ENCODE measurements around the gene GASK1A.
"Not testable (repeated sequence)": the region's sequence is repeated elsewhere in the genome, so short reads cannot be mapped to it uniquely, and the experiment has no call there.

GASK1A gene

GRCh38 chr3:43041517-43041916, 62.4 kb downstream of the GASK1A start:
- no peak for TF ChIP-seq ZNF274 (IDR thresholded peaks at IDR 0.05; ENCODE audit: low read depth, low read length)
- H3K4me3 ChIP-seq (ENCODE audit: low read length), result no peak overlapping the region

GRCh38 chr3:43043071-43043766, 64.1 kb downstream of the GASK1A start:
- TF ChIP-seq ZNF274 (IDR thresholded peaks at IDR 0.05; ENCODE audit: low read depth, low read length), result no peak
- no peak overlapping the region for H3K4me3 ChIP-seq (ENCODE audit: low read length)

- no peak overlapping the region for H3K4me3 ChIP-seq (ENCODE audit: low read length)
- TF ChIP-seq ZNF274 (IDR thresholded peaks at IDR 0.05; ENCODE audit: low read depth, low read length), result no peak
Observed at GRCh38 chr3:43043793-43044192, 64.7 kb downstream of the GASK1A start.

DNA sequence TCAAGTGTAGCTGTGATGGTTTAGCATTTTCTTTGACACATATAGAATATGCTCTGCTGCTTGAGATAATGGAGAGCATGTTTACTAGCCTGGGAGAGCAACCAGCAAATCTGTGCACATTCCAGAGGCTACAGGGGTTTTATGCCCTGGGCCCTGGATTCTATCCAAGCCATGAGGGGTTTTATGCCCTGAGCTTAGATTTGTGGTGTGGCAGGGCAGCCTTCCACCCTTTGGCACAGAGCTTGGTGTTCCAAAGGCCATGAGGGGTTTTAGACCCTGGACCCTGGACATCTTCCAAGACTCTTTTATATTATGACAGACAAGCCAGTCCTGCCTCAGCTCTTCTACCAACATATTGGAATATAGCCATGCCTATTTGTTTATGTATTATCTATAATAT, 66.0 kb downstream of the GASK1A start:
- H3K4me3 ChIP-seq (ENCODE audit: low read length), result not testable (repeated sequence)

DNA sequence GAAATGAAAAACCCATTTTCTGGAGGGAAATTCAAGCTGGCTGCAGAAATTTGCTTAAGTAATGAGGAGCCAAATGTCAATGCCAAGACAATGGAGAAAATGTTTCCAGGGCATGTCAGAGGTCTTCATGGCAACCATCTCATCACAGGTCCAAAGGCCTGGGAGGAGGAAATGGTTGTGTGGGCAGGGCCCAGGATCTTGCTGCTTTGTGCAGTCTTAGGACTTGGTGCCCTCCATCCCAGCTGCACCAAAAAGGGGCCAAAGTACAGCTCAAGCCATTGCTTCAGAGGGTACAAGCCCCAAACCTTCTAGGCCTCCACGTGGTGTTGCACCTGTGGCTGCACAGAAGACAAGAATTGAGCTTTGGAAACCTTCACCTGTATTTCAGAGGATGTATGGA, 67.5 kb downstream of the GASK1A start:
- no peak for TF ChIP-seq ZNF274 (IDR thresholded peaks at IDR 0.05; ENCODE audit: low read depth, low read length)
- no peak overlapping the region for H3K4me3 ChIP-seq (ENCODE audit: low read length)

GRCh38 chr3:43048470-43048869, 69.4 kb downstream of the GASK1A start:
- no peak for TF ChIP-seq ZNF274 (IDR thresholded peaks at IDR 0.05; ENCODE audit: low read depth, low read length)
- H3K4me3 ChIP-seq (ENCODE audit: low read length), result no peak overlapping the region

GRCh38 chr3:43053291-43053690, 74.2 kb downstream of the GASK1A start:
- no peak overlapping the region for H3K4me3 ChIP-seq (ENCODE audit: low read length)
- TF ChIP-seq ZNF274 (IDR thresholded peaks at IDR 0.05; ENCODE audit: low read depth, low read length), result no peak

DNA sequence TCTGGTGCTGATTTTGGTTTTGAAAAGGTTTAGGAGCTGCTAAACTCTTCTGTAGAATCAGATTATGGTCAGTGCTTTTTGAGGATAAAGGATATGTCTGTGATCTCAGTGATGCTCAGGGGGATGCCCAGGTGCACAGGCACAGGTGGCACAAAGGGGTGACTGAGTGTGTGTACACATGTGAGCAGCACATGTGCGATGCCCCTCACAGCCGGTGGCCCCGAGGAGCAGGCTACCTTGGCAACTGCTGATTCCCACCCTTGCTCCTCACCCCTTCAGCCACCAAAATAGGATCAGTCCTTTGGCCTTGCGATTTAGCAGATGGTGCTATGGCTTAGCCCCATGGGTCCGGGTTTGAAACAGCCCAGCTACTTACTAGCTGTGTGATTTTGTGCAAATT, 75.6 kb downstream of the GASK1A start:
- no peak for TF ChIP-seq ZNF274 (IDR thresholded peaks at IDR 0.05; ENCODE audit: low read depth, low read length)
- no peak overlapping the region for H3K4me3 ChIP-seq (ENCODE audit: low read length)

DNA sequence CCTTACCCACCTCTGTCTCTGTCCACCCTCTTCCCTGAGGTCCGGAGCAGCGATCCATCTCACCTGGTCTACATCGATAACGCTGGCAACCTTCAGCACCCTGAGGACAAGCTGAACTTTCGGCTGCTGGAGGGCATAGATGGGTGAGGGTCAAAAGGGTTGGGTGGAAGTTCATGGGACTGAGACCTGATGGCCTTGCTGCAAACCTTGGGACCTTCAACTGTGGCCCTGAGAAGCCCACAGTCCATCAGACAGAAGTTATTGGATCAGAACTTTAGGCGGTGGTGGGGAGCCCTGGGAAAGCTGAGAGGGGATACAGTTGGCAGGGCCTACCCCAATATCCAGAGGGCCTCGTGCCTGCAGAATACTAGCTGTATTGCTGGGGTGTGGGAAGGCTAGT, 76.3 kb downstream of the GASK1A start:
- no peak overlapping the region for H3K4me3 ChIP-seq (ENCODE audit: low read length)
- TF ChIP-seq ZNF274 (IDR thresholded peaks at IDR 0.05; ENCODE audit: low read depth, low read length), result no peak

DNA sequence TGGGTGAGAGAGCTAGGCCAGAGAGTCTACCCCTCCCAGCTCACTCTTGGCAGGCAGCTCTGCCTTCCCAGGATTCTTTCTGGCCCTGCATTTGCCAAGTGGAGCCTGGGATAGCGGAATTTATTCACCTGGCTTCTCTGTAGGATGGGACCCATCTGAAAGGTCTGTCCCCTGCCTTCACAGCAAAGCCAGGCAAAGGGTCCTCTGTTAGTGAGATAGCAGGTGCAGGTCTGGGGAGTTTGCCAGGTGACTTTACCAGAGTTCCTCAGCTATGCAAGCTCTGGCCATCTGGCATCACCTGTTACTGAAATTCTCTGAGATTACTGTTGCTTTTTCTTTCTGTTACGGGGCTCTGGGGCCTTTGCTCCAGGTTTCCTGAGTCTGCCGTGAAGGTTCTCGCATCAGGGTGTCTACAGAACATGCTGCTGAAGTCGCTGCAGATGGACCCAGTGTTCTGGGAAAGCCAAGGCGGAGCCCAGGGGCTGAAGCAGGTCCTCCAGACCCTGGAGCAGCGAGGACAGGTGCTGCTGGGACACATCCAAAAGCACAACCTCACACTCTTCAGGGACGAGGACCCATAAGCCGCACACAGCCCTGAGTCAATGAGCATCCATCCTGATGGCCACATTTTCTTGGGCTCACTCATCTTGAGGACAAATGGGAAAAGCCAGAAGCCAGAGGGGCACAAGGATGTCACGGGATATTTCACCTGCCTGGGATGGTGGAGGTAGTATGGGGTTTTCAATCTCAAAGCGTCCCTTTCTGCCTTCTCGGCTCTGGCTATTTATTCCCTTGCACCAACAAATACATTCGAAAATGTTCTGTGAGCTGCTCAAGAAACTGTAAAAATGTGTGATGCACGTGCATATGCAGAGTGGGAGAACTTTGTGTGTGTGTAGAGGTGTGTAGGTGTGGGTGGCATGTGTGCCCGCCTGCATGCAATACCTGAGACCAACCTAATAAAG, 77.0 kb downstream of the GASK1A start:
- no peak overlapping the region for H3K4me3 ChIP-seq (ENCODE audit: low read length)
- TF ChIP-seq ZNF274 (IDR thresholded peaks at IDR 0.05; ENCODE audit: low read depth, low read length), result no peak

GRCh38 chr3:43059456-43059855, 80.3 kb downstream of the GASK1A start:
- H3K4me3 ChIP-seq (ENCODE audit: low read length), result no peak overlapping the region
- no peak for TF ChIP-seq ZNF274 (IDR thresholded peaks at IDR 0.05; ENCODE audit: low read depth, low read length)

DNA sequence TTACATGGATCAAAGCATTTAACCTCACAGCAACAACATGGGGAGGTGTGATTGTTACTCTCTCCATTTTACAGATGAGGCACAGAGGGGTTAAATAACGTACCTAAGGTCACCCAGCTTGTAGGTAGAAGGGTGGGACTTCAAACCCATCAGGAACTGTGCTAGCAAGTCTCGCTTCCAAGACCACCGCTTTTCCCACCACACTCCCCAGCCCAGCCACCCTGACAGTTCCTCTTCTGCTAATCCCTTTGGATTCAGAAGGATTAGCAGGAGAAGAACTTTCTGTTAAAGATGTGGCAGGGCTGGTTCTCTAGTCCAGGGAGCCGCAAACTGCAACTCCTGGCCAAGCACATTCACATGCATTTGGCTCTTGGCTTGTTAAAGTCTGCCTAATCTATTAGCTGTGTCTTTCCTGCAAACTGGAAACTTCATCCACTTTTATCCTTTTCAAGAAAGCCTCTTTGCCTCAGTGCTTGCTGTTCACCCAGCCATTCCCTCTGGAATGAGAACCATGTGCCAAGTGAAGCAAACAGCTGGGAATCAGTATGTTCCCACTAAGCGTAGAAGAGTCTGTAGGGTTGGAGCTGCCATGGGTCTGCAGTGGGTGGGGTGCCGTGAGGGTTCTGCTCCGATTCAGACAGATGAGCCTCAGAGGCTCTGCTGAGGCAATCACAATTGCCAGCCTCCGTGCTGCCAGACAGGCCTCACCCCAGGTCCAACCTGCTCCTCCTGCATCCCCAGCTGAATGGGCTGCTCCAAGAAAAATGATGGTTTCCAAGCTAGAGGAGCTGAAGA, 82.2 kb downstream of the GASK1A start:
- TF ChIP-seq ZNF274 (IDR thresholded peaks at IDR 0.05; ENCODE audit: low read depth, low read length), result no peak
- H3K4me3 ChIP-seq (ENCODE audit: low read length), result no peak overlapping the region

DNA sequence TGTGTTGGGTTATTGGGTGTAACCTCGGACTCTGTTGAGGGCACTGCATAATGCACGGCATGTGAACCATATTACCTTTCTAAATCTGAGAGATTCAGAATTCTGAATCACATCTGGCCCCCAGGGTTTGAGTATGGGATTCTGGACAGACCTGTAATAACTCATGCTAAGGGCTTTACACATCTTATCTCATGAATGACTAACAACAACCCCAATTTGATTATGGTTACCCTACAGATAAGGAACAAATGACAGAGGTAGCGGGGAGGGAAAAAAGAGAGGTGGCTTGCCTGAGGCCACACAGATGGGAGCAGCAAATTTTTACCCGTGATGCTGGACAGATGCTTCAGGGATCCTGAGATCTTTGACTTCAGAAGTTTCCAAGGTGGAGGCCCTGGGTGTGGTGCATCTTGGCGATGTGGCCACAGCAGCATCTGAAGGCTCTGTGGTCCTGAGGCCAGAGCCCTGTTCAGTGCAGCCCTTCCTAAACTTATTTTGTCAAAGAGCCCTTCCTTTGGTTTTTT, 83.0 kb downstream of the GASK1A start:
- TF ChIP-seq ZNF274 (IDR thresholded peaks at IDR 0.05; ENCODE audit: low read depth, low read length), result no peak
- H3K4me3 ChIP-seq (ENCODE audit: low read length), result no peak overlapping the region

DNA sequence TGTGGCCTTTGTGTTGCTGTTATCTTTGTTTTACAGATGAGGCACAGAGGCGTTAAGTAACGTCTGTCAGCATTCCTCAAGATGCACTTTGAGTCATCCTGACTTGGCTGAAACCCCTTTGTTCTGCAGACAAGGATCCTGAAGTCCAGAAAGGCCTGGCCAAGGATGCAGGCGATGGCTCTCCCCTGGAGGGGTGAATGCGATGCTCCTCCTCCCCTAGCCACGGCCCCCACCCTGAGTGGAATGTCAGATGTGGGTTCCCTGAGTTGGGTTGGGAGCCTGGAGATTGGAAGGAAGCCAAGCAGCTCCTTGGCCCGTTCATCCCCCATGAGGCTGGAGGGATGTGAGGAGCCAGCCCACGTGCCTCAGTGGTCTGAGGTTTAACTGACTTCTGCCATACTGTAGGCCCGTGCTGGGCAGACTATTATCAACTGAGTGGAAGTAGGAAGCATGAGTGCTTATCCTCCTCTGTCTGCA, 83.5 kb downstream of the GASK1A start:
- H3K4me3 ChIP-seq (ENCODE audit: low read length), result no peak overlapping the region
- no peak for TF ChIP-seq ZNF274 (IDR thresholded peaks at IDR 0.05; ENCODE audit: low read depth, low read length)

Measured in GM08714 (cell line).